ENCODE measurements around the gene OSTC.

The OSTC gene

DNA sequence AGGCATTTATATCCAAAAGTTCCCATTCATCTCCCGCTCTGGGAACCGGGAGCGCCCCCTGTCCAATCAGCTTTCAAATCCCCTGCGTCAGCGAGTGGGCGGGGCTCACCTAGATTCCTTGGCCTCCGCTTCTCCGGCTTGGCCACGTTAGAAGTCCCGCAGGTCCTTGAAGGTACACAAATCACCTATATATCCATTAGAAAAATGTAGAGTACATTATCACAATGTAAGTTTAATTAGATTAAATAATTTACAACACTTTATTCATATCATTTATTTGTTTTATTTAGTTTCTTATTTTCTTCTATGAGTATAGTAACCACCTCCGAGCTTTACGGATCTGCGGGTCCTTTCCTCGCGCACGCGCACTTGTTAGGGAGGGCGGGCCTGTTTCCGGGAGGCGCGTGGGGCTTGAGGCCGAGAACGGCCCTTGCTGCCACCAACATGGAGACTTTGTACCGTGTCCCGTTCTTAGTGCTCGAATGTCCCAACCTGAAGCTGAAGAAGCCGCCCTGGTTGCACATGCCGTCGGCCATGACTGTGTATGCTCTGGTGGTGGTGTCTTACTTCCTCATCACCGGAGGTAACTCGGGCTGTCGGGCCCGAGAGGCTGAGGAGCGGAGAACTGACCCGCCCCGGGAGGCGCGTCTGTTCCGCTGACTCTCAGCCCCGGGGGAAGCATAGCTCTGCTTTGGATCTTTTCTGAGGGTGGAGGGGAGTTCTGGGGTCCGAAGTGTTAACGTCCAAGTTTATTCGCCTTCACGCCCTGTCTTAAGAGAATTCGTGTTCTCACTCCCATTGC lies at the start of gene OSTC:
TSS of gene OSTC (plus strand) at position 388 of the 802 bp plus-strand sequence. CDS start at position 445, 57 bp downstream.
- Mint-ChIP-seq H3K36me3 (peaks cover 13% of the 10 kb centered on the region), H3K4me3 (peak within 1 kb of the TSS; percentile 84), H3K4me1 (peaks cover 36% of the 10 kb centered on the region), H3K27me3 (no peaks in the 10 kb centered on the region), H3K27ac (peak within 1 kb of the TSS; percentile 85), H3K9me3 (no peaks in the 10 kb centered on the region)
- CTCF ChIA-PET, result no interaction called here
- DNase-seq, result peak; percentile 94

DNA sequence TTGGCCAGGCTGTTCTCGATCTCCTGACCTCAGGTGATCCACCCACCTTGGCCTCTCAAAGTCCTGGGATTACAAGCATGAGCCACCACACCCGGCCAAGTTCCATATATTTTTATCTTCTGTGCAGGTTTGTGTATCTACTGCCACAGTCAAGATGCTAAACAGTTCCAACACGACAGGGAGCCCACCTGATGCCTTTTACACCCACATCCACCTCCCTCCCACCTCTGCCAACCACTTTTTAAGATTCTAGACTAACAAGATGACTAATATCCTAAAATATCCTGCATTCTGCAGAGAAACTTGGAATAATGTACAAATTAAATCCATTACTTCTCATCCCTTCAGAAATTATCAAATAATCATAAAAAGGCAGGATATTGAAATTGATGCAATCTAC lies 49.3 kb upstream of the OSTC start:
- CTCF ChIA-PET, result no interaction called here
- no peak overlapping the region for H3K27ac Mint-ChIP-seq

DNA sequence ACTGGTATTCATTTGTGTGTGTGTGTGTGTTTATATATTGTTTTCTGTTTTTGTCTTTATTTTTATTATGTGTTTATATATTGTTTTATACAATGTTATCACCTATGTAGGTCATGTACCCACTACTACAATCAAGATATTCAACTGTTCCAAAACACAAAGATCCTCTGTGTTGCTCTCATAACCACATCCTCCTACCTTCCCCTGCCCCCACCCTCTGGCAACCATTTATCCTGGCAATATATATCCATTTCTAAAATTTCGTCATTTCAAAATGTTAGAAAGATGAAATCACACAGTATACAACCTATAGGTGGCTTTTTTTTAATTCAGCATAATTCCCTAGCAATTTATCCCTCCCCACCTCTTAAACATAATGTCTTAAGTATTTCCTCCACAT lies 48.9 kb upstream of the OSTC start:
- peaks cover 2% of the 10 kb centered on the region for H3K36me3 Mint-ChIP-seq
- peak; percentile 29 for DNase-seq
- H3K4me1 Mint-ChIP-seq, result peaks cover 18% of the 10 kb centered on the region
- no peaks in the 10 kb centered on the region for H3K9me3 Mint-ChIP-seq
- H3K4me3 Mint-ChIP-seq, result no peak overlapping the region
- CTCF ChIA-PET, result no interaction called here
- H3K27ac Mint-ChIP-seq, result peak overlapping the region; percentile 49
- H3K27me3 Mint-ChIP-seq, result no peaks in the 10 kb centered on the region

More for the DNA sequence above, 49.3 kb upstream of the OSTC start:
- H3K27me3 Mint-ChIP-seq, result no peaks in the 10 kb centered on the region
- H3K4me3 Mint-ChIP-seq, result no peak overlapping the region
- DNase-seq, result no peak
- H3K9me3 Mint-ChIP-seq, result no peaks in the 10 kb centered on the region
- H3K36me3 Mint-ChIP-seq, result peaks cover 3% of the 10 kb centered on the region
- H3K4me1 Mint-ChIP-seq, result peaks cover 18% of the 10 kb centered on the region

DNA sequence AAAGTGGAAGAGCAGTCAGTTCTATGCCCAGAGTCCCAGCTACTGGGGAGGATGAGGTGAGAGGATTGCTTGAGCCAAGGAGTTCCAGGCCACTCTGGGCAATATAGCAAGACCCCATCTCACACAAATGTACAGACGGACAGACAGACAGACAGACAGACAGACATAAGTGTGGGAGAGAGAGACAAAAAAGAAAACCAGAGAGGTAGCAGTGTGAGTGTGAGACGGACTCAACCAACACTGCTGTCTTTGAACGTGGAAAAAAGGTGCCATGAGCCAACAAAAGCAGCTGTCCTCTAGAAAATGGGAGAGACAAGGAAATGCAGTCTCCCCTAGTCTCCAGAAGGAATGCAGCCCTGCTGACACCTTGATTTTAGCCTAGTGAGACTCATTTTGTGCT lies 48.2 kb upstream of the OSTC start:
- Mint-ChIP-seq H3K36me3 (peaks cover 3% of the 10 kb centered on the region), H3K27me3 (no peaks in the 10 kb centered on the region), H3K27ac (no peak overlapping the region), H3K4me3 (no peak overlapping the region), H3K9me3 (no peaks in the 10 kb centered on the region), H3K4me1 (peaks cover 18% of the 10 kb centered on the region)
- CTCF ChIA-PET, result no interaction called here
- DNase-seq, result no peak

DNA sequence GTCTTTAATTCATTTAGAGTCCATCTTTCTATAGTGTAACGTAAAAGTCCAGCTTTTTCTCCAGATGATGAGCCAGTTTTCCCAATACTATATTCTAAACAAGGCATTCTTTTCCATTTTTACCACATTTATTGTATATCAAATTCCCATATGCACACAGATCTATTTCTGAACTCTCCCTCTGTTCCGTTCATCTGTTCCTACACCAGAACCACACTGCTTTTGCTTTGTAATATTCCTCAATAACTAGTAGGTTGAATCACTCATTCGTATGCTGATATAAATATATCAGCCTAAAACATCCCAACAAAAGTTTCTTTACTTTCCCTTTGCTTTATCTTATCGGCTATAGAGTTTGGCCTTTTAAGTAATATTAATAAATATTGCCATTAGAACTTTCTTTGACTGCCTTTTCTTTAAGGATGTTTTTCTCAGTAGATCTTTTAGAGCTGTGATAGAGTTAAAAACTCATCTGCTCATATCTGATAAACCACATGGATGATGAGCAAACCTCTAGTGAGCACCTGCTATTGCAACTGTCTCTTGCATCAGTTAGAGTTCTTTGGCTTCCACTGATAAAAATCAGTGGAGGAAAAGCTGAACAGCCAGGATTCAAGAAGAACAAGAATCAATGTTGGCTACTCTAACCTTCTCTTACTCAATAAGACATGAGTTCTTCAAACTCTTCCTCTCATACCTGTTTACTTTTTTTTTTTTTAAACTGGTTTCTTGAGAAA lies 43.2 kb upstream of the OSTC start:
- Mint-ChIP-seq H3K9me3 (no peaks in the 10 kb centered on the region), H3K27me3 (no peaks in the 10 kb centered on the region), H3K27ac (no peak overlapping the region), H3K36me3 (peaks cover 7% of the 10 kb centered on the region), H3K4me3 (no peak overlapping the region), H3K4me1 (peaks cover 10% of the 10 kb centered on the region)
- no peak for DNase-seq
- CTCF ChIA-PET, result no interaction called here

DNA sequence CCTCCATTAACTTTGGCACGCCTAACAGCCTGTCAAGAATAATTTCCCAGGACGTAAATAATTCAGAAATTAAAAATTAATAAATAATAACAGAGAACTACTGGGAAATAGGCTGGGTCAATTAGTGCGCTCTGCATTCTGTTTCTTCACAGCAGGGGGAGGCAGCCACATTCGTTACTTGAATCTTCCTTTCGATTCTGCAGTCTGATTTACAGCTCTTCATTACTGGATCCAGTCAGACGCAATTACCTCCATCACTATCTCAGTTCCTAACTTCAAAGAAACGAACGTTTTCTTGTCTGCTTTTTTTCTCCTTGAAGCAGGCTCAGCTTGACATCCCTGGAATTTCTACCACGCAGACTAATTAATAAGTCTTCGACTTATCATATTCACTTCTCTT lies 39.0 kb upstream of the OSTC start:
- CTCF ChIA-PET, result interaction anchor here (1.5 kb wide), 1 partner anchor 9 kb away, joined by 3 read pairs; the partner anchor contains the start of gene RPL34
- peaks cover 8% of the 10 kb centered on the region for H3K4me1 Mint-ChIP-seq
- H3K27me3 Mint-ChIP-seq, result no peaks in the 10 kb centered on the region
- H3K9me3 Mint-ChIP-seq, result peaks cover 8% of the 10 kb centered on the region
- H3K36me3 Mint-ChIP-seq, result peaks cover 17% of the 10 kb centered on the region
- no peak for DNase-seq
- H3K4me3 Mint-ChIP-seq, result peak overlapping the region; percentile 14
- no peak overlapping the region for H3K27ac Mint-ChIP-seq

DNA sequence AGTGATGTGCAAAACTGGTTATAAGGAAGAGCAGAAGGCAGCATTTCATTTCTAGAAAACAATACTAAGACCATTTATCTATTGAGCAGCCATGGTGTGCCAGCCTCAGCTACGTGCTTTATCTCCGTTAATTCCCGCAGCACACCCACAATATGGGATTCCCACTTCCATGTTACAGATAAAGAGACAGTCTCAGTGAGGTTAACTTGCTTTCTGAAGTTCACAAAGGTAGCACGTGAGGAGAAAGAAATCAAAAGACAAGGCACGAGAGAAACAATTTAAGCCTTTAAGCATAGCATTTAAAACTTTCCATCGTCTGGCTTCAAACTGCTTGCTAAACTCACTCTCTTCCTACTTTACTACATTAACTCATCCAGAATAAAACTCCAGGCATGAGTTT lies 38.0 kb upstream of the OSTC start:
- Mint-ChIP-seq H3K4me1 (peaks cover 8% of the 10 kb centered on the region), H3K9me3 (peaks cover 10% of the 10 kb centered on the region), H3K4me3 (no peak overlapping the region), H3K27ac (no peak overlapping the region), H3K36me3 (peaks cover 19% of the 10 kb centered on the region), H3K27me3 (no peaks in the 10 kb centered on the region)
- CTCF ChIA-PET, result no interaction called here
- DNase-seq, result no peak

DNA sequence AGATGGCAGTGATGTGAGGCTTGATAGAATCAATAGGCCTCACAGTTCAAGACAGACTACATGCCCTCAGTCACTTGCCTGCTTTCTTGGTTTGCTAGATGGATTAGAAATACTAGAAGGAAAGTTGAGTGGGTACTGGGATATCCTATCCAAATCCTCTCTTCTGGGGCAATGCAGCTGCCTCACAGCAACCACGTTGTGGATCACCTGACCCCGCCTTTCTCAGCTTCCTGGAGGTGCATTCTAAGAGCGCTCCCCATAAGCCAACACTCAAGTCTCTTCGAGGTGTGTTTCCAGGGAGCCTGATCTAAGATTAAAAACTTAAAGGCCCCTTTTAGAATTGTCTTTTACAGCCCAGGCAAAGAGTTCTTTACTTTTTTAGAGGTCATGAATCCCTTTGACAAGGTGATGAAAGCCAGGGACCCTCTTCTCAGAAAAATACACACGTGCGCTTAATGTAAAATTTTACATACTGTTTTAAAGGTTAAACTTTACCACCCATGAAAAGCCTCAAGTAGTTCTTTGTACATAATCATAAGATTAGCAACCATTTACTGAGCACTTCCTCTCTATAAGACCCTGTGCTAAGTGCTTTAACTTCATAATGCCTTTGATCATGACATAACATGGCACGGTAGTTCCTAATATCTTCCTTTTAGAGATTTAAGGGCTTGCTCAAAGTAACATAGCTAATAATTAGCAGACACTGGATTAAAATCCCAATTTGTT lies 30.9 kb upstream of the OSTC start:
- H3K27ac Mint-ChIP-seq, result peak overlapping the region; percentile 91

DNA sequence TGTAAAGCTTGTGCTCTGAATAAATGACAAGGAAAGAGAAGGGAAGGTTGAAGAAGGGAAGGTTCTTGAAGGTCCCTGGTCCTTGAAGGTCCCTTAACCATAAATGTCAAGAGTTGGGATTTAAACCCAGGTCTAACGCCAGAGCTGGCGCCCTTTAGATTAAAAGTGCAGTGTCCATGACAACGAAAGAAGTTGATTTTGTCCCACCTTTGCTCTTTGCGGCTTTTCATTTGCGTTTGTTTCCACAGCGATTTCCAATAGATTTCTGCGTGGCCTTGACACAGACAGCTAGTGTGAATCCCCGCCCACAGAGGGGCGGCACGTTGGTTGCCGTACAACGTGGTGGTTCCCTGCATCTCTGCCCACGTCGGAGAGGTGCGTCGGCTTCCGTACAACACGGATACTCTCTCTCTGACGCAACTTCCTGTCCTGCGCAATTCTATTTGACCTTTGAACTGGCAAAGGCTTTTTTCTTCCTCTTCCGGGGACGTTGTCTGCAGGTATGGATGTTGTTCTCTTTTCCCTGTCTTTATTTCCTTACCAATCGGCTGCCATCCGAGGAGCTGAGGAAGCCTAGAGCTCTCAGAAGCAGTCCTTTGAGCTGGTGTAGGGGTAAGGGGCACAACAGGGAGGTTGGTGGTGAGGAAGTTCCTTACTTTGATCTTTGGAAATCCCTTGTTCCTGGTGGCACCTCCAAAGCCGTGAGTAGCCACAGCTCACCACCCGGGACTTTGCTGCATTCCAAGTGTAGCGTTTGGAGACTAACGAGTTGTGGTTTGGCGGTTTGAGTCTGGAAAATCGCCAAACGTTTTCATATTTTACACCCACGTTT lies 30.1 kb upstream of the OSTC start, which contains the start of gene RPL34:
TSS of gene RPL34 (plus strand) at position 476 of the 832 bp plus-strand sequence. CDS start 1,384 bp downstream, outside the sequence.
- CTCF ChIA-PET, result interaction anchor here (0.8 to 1.5 kb wide), 4 partner anchors 9 to 505 kb away, joined by 3 read pairs; no protein-coding TSS in a partner anchor

More for the DNA sequence above, 30.9 kb upstream of the OSTC start:
- Mint-ChIP-seq H3K9me3 (peaks cover 10% of the 10 kb centered on the region), H3K4me3 (peak overlapping the region; percentile 88), H3K36me3 (peaks cover 36% of the 10 kb centered on the region), H3K4me1 (peaks cover 52% of the 10 kb centered on the region), H3K27me3 (no peaks in the 10 kb centered on the region)
- CTCF ChIA-PET, result interaction anchor here (0.8 to 1.4 kb wide), 3 partner anchors 8 to 504 kb away, joined by 3 read pairs; no protein-coding TSS in a partner anchor
- peak; percentile 65 for DNase-seq

DNA sequence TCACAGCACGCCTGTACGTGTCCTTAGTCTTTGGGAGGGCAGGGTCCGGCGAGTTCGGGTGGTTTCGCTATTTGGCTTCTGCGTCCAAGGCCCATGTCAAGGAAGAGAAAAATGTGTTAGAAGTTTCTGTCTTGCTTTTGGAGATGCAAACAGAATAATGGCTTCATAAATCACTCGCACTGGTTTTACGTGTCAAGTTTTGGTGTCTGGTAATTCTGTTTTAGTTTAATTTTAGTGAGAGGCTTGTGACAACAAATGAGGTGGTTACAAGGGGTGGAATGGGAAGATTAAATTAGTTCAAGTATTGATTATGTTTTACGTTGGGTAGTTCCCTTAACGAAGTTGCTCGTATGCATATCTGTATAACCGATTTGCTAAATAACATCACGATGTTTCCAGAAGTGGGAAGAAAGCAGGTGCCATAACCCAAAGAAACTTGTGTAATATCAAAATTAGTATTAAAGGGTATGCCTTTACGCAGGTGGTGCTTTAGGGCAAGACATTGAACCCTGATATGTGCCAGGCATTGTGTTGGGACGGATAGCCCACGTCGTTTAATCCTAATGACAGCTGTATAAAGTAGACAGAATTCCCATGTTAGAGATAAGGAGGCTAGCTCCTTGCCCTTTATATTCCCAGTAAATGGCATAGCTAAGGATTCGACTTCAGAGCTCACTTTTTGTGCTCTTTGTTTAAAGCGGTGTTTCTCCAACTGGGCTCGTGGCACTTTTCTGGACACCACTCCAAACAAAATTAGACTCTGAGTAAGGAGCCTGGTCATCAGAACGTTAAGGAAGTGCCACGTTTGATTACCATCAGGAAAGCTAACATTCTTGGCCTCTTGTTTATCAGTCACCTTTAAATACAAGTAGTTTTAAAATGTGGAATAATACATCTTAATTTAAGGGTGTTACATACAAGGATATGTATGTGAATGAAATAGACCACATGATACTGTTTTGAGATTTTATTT lies 29.2 kb upstream of the OSTC start:
- H3K4me1 Mint-ChIP-seq, result peaks cover 58% of the 10 kb centered on the region

More for the DNA sequence above, 30.1 kb upstream of the OSTC start, which contains the start of gene RPL34:
- Mint-ChIP-seq H3K36me3 (peaks cover 41% of the 10 kb centered on the region), H3K4me3 (peak within 1 kb of the TSS; percentile 88), H3K27ac (peak within 1 kb of the TSS; percentile 91), H3K27me3 (no peaks in the 10 kb centered on the region), H3K4me1 (peaks cover 55% of the 10 kb centered on the region), H3K9me3 (peaks cover 9% of the 10 kb centered on the region)
- DNase-seq, result peak; percentile 98

DNA sequence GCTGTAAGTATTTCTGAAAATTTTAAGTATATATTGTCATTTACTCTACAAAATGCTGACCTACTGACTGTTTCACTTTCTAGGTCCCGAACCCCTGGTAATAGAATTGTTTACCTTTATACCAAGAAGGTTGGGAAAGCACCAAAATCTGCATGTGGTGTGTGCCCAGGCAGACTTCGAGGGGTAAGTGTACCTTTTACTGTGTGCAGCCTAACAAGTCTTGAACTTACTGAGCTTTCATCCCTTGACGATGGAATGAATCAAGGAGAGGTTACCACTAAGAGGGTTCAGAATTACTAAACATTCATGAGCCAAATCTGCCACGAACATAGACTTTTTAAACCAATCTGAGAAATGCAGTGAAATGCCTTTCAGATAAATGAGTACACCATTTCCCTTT lies 28.4 kb upstream of the OSTC start:
- CTCF ChIA-PET, result no interaction called here
- Mint-ChIP-seq H3K27me3 (no peaks in the 10 kb centered on the region), H3K27ac (no peak overlapping the region), H3K9me3 (no peaks in the 10 kb centered on the region), H3K36me3 (peaks cover 42% of the 10 kb centered on the region), H3K4me3 (peak overlapping the region; percentile 88), H3K4me1 (peaks cover 58% of the 10 kb centered on the region)
- DNase-seq, result no peak

More for the DNA sequence above, 29.2 kb upstream of the OSTC start:
- peak overlapping the region; percentile 91 for H3K27ac Mint-ChIP-seq
- H3K9me3 Mint-ChIP-seq, result peaks cover 3% of the 10 kb centered on the region
- CTCF ChIA-PET, result interaction anchor here (1.5 kb wide), 1 partner anchor 14 kb away, joined by 3 read pairs; no protein-coding TSS in a partner anchor
- H3K4me3 Mint-ChIP-seq, result peak overlapping the region; percentile 88
- H3K36me3 Mint-ChIP-seq, result peaks cover 42% of the 10 kb centered on the region
- H3K27me3 Mint-ChIP-seq, result no peaks in the 10 kb centered on the region
- no peak for DNase-seq

DNA sequence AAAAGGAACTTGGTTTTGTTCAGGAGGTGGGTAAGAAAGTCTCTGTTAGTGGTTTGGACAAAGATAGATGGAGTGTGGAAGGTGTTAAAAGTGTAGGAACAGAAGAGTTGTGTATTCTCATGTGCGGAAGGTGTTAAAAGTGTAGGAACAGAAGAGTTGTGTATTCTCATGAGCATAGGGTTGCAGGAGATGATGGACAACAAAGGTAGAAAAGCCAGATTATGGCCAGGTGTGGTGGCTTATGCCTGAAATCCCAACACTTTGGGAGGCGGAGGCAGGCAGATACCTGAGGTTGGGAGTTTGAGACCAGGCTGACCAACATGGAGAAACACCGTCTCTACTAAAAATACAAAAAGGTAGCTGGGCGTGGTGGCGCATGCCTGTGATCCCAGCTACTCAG lies 27.6 kb upstream of the OSTC start:
- CTCF ChIA-PET, result no interaction called here
- peak overlapping the region; percentile 0 for H3K27ac Mint-ChIP-seq
- DNase-seq, result no peak
- H3K36me3 Mint-ChIP-seq, result peaks cover 43% of the 10 kb centered on the region
- no peaks in the 10 kb centered on the region for H3K27me3 Mint-ChIP-seq
- H3K4me1 Mint-ChIP-seq, result peaks cover 58% of the 10 kb centered on the region
- H3K9me3 Mint-ChIP-seq, result no peaks in the 10 kb centered on the region
- H3K4me3 Mint-ChIP-seq, result no peak overlapping the region

Measured in activated naive CD4-positive, alpha-beta T cell treated with anti-CD3 and anti-CD28 coated beads, Interleukin-2, amount 10 ng/mL, durations not matched to agents 7 days and 5 days (primary cell).